A549 (cell line): Measurements from ENCODE around the gene SAMD4B. TPM values are rescaled to one million over a fixed set of nuclear protein-coding genes. Genes with fewer than 3 reads are reported as not detected.

ENCODE experiments used
- ATAC-seq, 2 experiments: fragments of 200-7000 bp in 1 of 2; fragments of >200 bp in 1 of 2; cut with Nextera tagmentation in 1 of 2; cut with Tn5 transposase in 1 of 2; 3 replicates each; pipeline versions ENCODE4 v1.8.0 to v1.9.1; 2018 to 2020; ENCODE audit warnings: mild to moderate bottlenecking in 1 of 2, moderate library complexity in 1 of 2
- CTCF ChIA-PET: fragments of 300-600 bp; sonication (Branson Sonifier 250); formaldehyde crosslinking; extraction: SDS; loops from one replicate; lab custom pipeline; 2021; ENCODE audit warnings: antibody characterized with exemption, inconsistent platforms; lab: Yijun Ruan, JAX
- POLR2A ChIA-PET: fragments of 350-600 bp; formaldehyde crosslinking; extraction: SDS; loops from one replicate; lab custom pipeline; 2021; ENCODE audit warnings: antibody characterized with exemption, inconsistent platforms; lab: Yijun Ruan, JAX
- DNase-seq, 2 experiments: peaks; one replicate each; pipeline versions ENCODE4 v3.0.0 to v3.0.0-alpha.2; 2011 to 2016; ENCODE audit warnings: low read depth in 1 of 2, low spot score in 1 of 2
- FAIRE-seq: peaks from 2 replicates; lab custom pipeline; 2011; peaks lifted over from hg19 to GRCh38; lab: Jason Lieb, UNC
- H3K27ac ChIP-seq, 2 experiments: fragments of >200 bp; sonication (Bioruptor Twin); formaldehyde crosslinking; 3 replicates each; pipeline ENCODE4 v1.5.1; 2016 to 2017
- H3K4me1 ChIP-seq: fragments of >200 bp; sonication (Bioruptor Twin); formaldehyde crosslinking; 3 replicates; pipeline ENCODE4 v1.6.1; 2016
- H3K4me2 ChIP-seq: fragments of >200 bp; sonication (Bioruptor Twin); formaldehyde crosslinking; 3 replicates; pipeline ENCODE4 v1.6.1; 2016
- H3K4me3 ChIP-seq: fragments of >200 bp; sonication (Bioruptor Twin); formaldehyde crosslinking; 3 replicates; pipeline ENCODE4 v1.5.1; 2016
- H3K9me3 ChIP-seq: fragments of >200 bp; sonication (Bioruptor Twin); formaldehyde crosslinking; 3 replicates; pipeline ENCODE4 v1.6.1; 2016
- CBX2 ChIP-seq: fragments of 200-600 bp; sonication (generic); IDR thresholded peaks from 2 replicates; pipeline ENCODE4 v1.6.1; 2016; ENCODE audit warnings: low read depth, mild to moderate bottlenecking, borderline replicate concordance
- CBX8 ChIP-seq: fragments of 200-600 bp; sonication (generic); IDR thresholded peaks from 2 replicates; pipeline ENCODE4 v1.6.1; 2016
- CEBPB ChIP-seq, 2 experiments: fragments of >200 bp in 1 of 2; sonication (Bioruptor Twin) in 1 of 2; formaldehyde crosslinking in 1 of 2; IDR thresholded peaks; 2 replicates each; pipeline ENCODE4 v1.6.1; 2012 to 2016
- CHD2 ChIP-seq: fragments of 150-350 bp; IDR thresholded peaks from 2 replicates; pipeline ENCODE4 v1.6.1; 2014; ENCODE audit warnings: low read length; ENCODE audit not compliant: partially characterized antibody
- FOSB ChIP-seq: fragments of 250-450 bp; sonication (Bioruptor Pico); IDR thresholded peaks from 2 replicates; pipeline ENCODE4 v1.5.0; 2020; ENCODE audit warnings: mild to moderate bottlenecking, moderate library complexity
- GATA3 ChIP-seq: IDR thresholded peaks from 2 replicates; pipeline ENCODE4 v1.6.1; 2012; ENCODE audit warnings: borderline replicate concordance
- HDAC2 ChIP-seq: fragments of 200-600 bp; sonication (generic); IDR thresholded peaks from 2 replicates; pipeline ENCODE4 v1.6.1; 2016
- HEYL ChIP-seq: fragments of 250-450 bp; sonication (Bioruptor Pico); IDR thresholded peaks from 2 replicates; pipeline ENCODE4 v1.8.0; 2021; ENCODE audit warnings: mild to moderate bottlenecking, moderate library complexity
- HOXA7 ChIP-seq: fragments of 250-450 bp; sonication (Bioruptor Pico); IDR thresholded peaks from 2 replicates; pipeline ENCODE4 v1.5.0; 2020; ENCODE audit warnings: mild to moderate bottlenecking, moderate library complexity
- HOXB13 ChIP-seq: fragments of 250-450 bp; sonication (Bioruptor Pico); IDR thresholded peaks from 2 replicates; pipeline ENCODE4 v1.5.0; 2020; ENCODE audit warnings: low read depth, mild to moderate bottlenecking, moderate library complexity
- HOXB5 ChIP-seq: fragments of 250-450 bp; sonication (Bioruptor Pico); IDR thresholded peaks from 2 replicates; pipeline ENCODE4 v1.5.0; 2020; ENCODE audit warnings: mild to moderate bottlenecking, moderate library complexity
- JUN ChIP-seq, 2 experiments: fragments of >200 bp; sonication (Bioruptor Twin); formaldehyde crosslinking; IDR thresholded peaks; 2 replicates in 1 of 2; 3 replicates in 1 of 2; pipeline ENCODE4 v1.6.1; 2016 to 2017
- KDM1A ChIP-seq: fragments of 200-600 bp; sonication (generic); IDR thresholded peaks from 2 replicates; pipeline ENCODE4 v1.6.1; 2016; ENCODE audit warnings: low read depth, mild to moderate bottlenecking
- MAFK ChIP-seq: fragments of 450-650 bp; IDR thresholded peaks from 2 replicates; pipeline ENCODE4 v1.6.1; 2014; ENCODE audit not compliant: partially characterized antibody
- NR3C1 ChIP-seq: fragments of >200 bp; sonication (Bioruptor Twin); formaldehyde crosslinking; IDR thresholded peaks from 3 replicates; pipeline ENCODE4 v1.6.1; 2017
- POLR2A ChIP-seq: IDR thresholded peaks from 2 replicates; pipeline ENCODE4 v1.6.1; 2012; ENCODE audit warnings: mild to moderate bottlenecking, low read length
- POLR2AphosphoS2 ChIP-seq: conservative IDR thresholded peaks from 2 replicates; pipeline ENCODE4 v1.6.1; 2012; ENCODE audit warnings: low read length, improper control_type of control experiment, inconsistent platforms
- RARB ChIP-seq: fragments of 250-450 bp; sonication (Bioruptor Pico); IDR thresholded peaks from 2 replicates; pipeline ENCODE4 v1.8.0; 2021; ENCODE audit warnings: mild to moderate bottlenecking, moderate library complexity
- RFX5 ChIP-seq: fragments of 450-650 bp; IDR thresholded peaks from 2 replicates; pipeline ENCODE4 v1.7.1; 2014; ENCODE audit warnings: antibody characterized with exemption, mild to moderate bottlenecking, moderate library complexity
- RNF2 ChIP-seq: fragments of 200-600 bp; sonication (generic); IDR thresholded peaks from 2 replicates; pipeline ENCODE4 v1.6.1; 2016; ENCODE audit warnings: low read depth, mild to moderate bottlenecking, antibody characterized with exemption, moderate library complexity, borderline replicate concordance
- SMC3 ChIP-seq: fragments of >200 bp; sonication (Bioruptor Twin); formaldehyde crosslinking; IDR thresholded peaks from 3 replicates; pipeline ENCODE4 v1.6.1; 2018; ENCODE audit warnings: inconsistent platforms
- TFCP2L1 ChIP-seq: fragments of 250-450 bp; sonication (Bioruptor Pico); IDR thresholded peaks from 2 replicates; pipeline ENCODE4 v1.5.0; 2021; ENCODE audit warnings: mild to moderate bottlenecking
- TP53 ChIP-seq: fragments of 250-450 bp; sonication (Bioruptor Pico); IDR thresholded peaks from 2 replicates; pipeline ENCODE4 v1.5.0; 2021; ENCODE audit warnings: mild to moderate bottlenecking, moderate library complexity
- ZFP36 ChIP-seq: fragments of 450-650 bp; IDR thresholded peaks from 2 replicates; pipeline ENCODE4 v1.6.1; 2014; ENCODE audit warnings: borderline replicate concordance; ENCODE audit not compliant: partially characterized antibody
- ZNF302 ChIP-seq: fragments of 250-450 bp; sonication (Bioruptor Pico); IDR thresholded peaks from 2 replicates; pipeline ENCODE4 v1.9.0; 2021; ENCODE audit warnings: inconsistent platforms, mild to moderate bottlenecking, moderate library complexity
- ZSCAN20 ChIP-seq: fragments of 250-450 bp; sonication (Bioruptor Pico); IDR thresholded peaks from 2 replicates; pipeline ENCODE4 v1.8.0; 2022; ENCODE audit warnings: mild to moderate bottlenecking, moderate library complexity
- WGBS: methylation state at CpG from one replicate; pipeline ENCODE4 v1.1.6; 2017; ENCODE audit errors: missing lambda C conversion rate; 5-methylcytosine and 5-hydroxymethylcytosine counted together
- polyA plus RNA-seq, 4 experiments: library from polyadenylated mRNA; depleted of rRNA in 3 of 4; stranded (reverse); fragments of >200 nt; fragmentation: RNase III in 1 of 4; extraction: RNeasy Plus Mini Kit Qiagen cat#74134 plus additional on column Dnase treatment in 1 of 4; gene quantifications; 2 replicates in 3 of 4; 3 replicates in 1 of 4; pipeline ENCODE4 v1.2.3, GENCODE V29; 2011 to 2017
- TF ChIP-seq, protein P1 (sequence below): IDR thresholded peaks from 2 replicates; pipeline ENCODE4 v1.6.1; 2012
- TF ChIP-seq, protein P2 (sequence below): fragments of 250-450 bp; sonication (Bioruptor Pico); IDR thresholded peaks from 2 replicates; pipeline ENCODE4 v1.5.0; 2021; ENCODE audit warnings: mild to moderate bottlenecking, moderate library complexity, borderline replicate concordance
- TF ChIP-seq, protein P3 (sequence below): IDR thresholded peaks from 2 replicates; pipeline ENCODE4 v1.6.1; 2012
- TF ChIP-seq, protein P4 (sequence below): fragments of >200 bp; sonication (Bioruptor Twin); formaldehyde crosslinking; IDR thresholded peaks from 3 replicates; pipeline ENCODE4 v1.6.1; 2016
- TF ChIP-seq, protein P5 (sequence below): IDR thresholded peaks from 2 replicates; pipeline ENCODE4 v1.6.1; 2012; ENCODE audit warnings: low read depth, borderline replicate concordance
- TF ChIP-seq, protein P6 (sequence below): fragments of 450-650 bp; IDR thresholded peaks from 2 replicates; pipeline ENCODE4 v1.6.1; 2014; ENCODE audit warnings: antibody characterized with exemption
- TF ChIP-seq, protein P7 (sequence below): fragments of 200-600 bp; sonication (generic); IDR thresholded peaks from 2 replicates; pipeline ENCODE4 v1.6.1; 2016; ENCODE audit warnings: antibody characterized with exemption, mild to moderate bottlenecking, moderate library complexity

Gene SAMD4B
- polyA plus RNA-seq, 2 of the 4 experiments (the other 2 are of a cell fraction): 82.1 to 118 TPM

DNA sequence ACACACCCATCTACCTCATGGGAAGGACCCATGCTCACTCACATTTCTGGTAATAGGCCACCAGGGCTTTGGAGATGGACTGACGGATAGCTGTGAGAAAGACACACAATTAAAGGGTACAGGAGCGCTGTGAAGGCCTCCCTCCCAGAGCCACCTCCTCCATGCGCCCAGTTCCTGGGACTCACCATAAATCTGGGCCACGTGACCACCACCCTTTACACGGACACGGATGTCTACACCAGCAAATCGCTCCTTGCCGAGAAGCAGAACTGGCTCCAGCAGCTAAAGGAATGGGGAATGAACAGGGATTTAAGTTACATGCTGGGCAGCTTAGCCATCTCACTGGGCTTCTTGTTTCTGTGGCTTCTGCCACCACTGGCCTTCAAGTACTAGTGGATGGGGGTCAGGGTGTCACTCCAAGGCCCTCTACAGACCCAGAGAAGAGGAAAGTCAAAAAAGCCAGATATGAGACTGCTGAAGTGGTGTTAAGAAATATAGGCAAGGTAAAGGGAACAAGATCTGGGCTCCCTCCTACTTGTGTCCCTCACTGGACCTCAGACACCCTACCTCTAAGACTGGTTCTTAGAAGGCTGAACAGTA lies 91.4 kb downstream of the SAMD4B start:
- ATAC-seq: no peak
- Histone ChIP-seq H3K27ac (peak overlapping the region; percentile 90 to 95; a peak in 5 of 6 replicates), H3K4me2 (peak overlapping the region; percentile 91), H3K4me3 (peak overlapping the region; percentile 80), H3K4me1 (peaks cover 79% of the 10 kb centered on the region), H3K9me3 (no peaks in the 10 kb centered on the region)
- peak in 1 of 2 experiments; percentile 20 for DNase-seq
- FAIRE-seq: no peak
- 92% methylated on average over 8 of the region's 8 CpGs for WGBS
- ChIA-PET CTCF (interaction anchor here (0.8 to 23.5 kb wide), 10 partner anchors 10 to 109 kb away, joined by 3 to 457 read pairs (median 6); partner anchors contain the start of genes EID2B, MED29, PAF1 and PLEKHG2), POLR2A (interaction anchor here (1.2 to 3.0 kb wide), 4 partner anchors 12 to 29 kb away, joined by 3 to 140 read pairs (median 12); partner anchors contain the start of genes SUPT5H and ZFP36)
- TF ChIP-seq POLR2A (no peak), HOXB13 (CRISPR knock-in tag) (no peak), GATA3 (no peak), SMC3 (no peak), CBX2 (no peak), MAFK (no peak), HOXB5 (CRISPR knock-in tag) (no peak), TFCP2L1 (CRISPR knock-in tag) (peak; percentile 26; the same call in 1 of the 2 replicates), RARB (peak; percentile 42; the same call in 1 of the 2 replicates), CHD2 (no peak), RFX5 (no peak), JUN (IDR thresholded peaks at IDR 0.05) (no peak; a peak in 1 of 5 replicates), HOXA7 (CRISPR knock-in tag) (peak; percentile 83), POLR2AphosphoS2 (no peak), FOSB (peak; percentile 37; the same call in 1 of the 2 replicates), CEBPB (IDR thresholded peaks at IDR 0.05) (no peak), ZFP36 (no peak), TP53 (CRISPR knock-in tag) (no peak), HEYL (CRISPR knock-in tag) (no peak), ZSCAN20 (CRISPR knock-in tag) (no peak), HDAC2 (no peak), KDM1A (no peak), RNF2 (no peak), CBX8 (no peak), ZNF302 (CRISPR knock-in tag) (no peak), NR3C1 (no peak)
- TF ChIP-seq, protein P1, sequence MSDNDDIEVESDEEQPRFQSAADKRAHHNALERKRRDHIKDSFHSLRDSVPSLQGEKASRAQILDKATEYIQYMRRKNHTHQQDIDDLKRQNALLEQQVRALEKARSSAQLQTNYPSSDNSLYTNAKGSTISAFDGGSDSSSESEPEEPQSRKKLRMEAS: peak; percentile 9; the same call in 1 of the 2 replicates
- TF ChIP-seq, protein P2, sequence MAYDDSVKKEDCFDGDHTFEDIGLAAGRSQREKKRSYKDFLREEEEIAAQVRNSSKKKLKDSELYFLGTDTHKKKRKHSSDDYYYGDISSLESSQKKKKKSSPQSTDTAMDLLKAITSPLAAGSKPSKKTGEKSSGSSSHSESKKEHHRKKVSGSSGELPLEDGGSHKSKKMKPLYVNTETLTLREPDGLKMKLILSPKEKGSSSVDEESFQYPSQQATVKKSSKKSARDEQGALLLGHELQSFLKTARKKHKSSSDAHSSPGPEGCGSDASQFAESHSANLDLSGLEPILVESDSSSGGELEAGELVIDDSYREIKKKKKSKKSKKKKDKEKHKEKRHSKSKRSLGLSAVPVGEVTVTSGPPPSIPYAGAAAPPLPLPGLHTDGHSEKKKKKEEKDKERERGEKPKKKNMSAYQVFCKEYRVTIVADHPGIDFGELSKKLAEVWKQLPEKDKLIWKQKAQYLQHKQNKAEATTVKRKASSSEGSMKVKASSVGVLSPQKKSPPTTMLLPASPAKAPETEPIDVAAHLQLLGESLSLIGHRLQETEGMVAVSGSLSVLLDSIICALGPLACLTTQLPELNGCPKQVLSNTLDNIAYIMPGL: peak; percentile 32; the same call in 1 of the 2 replicates
- TF ChIP-seq, protein P3, sequence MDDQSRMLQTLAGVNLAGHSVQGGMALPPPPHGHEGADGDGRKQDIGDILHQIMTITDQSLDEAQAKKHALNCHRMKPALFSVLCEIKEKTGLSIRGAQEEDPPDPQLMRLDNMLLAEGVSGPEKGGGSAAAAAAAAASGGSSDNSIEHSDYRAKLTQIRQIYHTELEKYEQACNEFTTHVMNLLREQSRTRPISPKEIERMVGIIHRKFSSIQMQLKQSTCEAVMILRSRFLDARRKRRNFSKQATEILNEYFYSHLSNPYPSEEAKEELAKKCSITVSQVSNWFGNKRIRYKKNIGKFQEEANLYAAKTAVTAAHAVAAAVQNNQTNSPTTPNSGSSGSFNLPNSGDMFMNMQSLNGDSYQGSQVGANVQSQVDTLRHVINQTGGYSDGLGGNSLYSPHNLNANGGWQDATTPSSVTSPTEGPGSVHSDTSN: no peak
- TF ChIP-seq, protein P4, sequence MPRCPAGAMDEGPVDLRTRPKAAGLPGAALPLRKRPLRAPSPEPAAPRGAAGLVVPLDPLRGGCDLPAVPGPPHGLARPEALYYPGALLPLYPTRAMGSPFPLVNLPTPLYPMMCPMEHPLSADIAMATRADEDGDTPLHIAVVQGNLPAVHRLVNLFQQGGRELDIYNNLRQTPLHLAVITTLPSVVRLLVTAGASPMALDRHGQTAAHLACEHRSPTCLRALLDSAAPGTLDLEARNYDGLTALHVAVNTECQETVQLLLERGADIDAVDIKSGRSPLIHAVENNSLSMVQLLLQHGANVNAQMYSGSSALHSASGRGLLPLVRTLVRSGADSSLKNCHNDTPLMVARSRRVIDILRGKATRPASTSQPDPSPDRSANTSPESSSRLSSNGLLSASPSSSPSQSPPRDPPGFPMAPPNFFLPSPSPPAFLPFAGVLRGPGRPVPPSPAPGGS: no peak; the same call in 2 of the 3 replicates
- TF ChIP-seq, protein P5, sequence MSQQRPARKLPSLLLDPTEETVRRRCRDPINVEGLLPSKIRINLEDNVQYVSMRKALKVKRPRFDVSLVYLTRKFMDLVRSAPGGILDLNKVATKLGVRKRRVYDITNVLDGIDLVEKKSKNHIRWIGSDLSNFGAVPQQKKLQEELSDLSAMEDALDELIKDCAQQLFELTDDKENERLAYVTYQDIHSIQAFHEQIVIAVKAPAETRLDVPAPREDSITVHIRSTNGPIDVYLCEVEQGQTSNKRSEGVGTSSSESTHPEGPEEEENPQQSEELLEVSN: no peak
- TF ChIP-seq, protein P6, sequence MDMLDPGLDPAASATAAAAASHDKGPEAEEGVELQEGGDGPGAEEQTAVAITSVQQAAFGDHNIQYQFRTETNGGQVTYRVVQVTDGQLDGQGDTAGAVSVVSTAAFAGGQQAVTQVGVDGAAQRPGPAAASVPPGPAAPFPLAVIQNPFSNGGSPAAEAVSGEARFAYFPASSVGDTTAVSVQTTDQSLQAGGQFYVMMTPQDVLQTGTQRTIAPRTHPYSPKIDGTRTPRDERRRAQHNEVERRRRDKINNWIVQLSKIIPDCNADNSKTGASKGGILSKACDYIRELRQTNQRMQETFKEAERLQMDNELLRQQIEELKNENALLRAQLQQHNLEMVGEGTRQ: no peak
- TF ChIP-seq, protein P7, sequence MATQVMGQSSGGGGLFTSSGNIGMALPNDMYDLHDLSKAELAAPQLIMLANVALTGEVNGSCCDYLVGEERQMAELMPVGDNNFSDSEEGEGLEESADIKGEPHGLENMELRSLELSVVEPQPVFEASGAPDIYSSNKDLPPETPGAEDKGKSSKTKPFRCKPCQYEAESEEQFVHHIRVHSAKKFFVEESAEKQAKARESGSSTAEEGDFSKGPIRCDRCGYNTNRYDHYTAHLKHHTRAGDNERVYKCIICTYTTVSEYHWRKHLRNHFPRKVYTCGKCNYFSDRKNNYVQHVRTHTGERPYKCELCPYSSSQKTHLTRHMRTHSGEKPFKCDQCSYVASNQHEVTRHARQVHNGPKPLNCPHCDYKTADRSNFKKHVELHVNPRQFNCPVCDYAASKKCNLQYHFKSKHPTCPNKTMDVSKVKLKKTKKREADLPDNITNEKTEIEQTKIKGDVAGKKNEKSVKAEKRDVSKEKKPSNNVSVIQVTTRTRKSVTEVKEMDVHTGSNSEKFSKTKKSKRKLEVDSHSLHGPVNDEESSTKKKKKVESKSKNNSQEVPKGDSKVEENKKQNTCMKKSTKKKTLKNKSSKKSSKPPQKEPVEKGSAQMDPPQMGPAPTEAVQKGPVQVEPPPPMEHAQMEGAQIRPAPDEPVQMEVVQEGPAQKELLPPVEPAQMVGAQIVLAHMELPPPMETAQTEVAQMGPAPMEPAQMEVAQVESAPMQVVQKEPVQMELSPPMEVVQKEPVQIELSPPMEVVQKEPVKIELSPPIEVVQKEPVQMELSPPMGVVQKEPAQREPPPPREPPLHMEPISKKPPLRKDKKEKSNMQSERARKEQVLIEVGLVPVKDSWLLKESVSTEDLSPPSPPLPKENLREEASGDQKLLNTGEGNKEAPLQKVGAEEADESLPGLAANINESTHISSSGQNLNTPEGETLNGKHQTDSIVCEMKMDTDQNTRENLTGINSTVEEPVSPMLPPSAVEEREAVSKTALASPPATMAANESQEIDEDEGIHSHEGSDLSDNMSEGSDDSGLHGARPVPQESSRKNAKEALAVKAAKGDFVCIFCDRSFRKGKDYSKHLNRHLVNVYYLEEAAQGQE: peak; percentile 5; the same call in 1 of the 2 replicates
